K562 (cell line): ENCODE measurements around the gene YIPF5. TPM values are rescaled to one million over a fixed set of nuclear protein-coding genes. Genes with fewer than 3 reads are reported as not detected.
A peak's percentile ranks its signal among the peaks of the same experiment; 100 is the strongest.

Experiments used
- ATAC-seq: fragments of 200-7000 bp; cut with Tn5 transposase; 3 replicates; pipeline ENCODE4 v1.9.1; 2020; ENCODE audit warnings: moderate library complexity
- BruUV-seq: library from RNA; stranded (reverse); fragments of 400-500 nt; replicated peaks from 2 replicates; lab custom pipeline; 2021; lab: Mats Ljungman, UMichigan
- CTCF ChIA-PET: fragments of 300-600 bp; formaldehyde crosslinking; extraction: SDS; loops from one replicate; lab custom pipeline; 2021; ENCODE audit warnings: low intra/inter-chr PET ratio; lab: Yijun Ruan, JAX
- POLR2A ChIA-PET: fragments of 300-600, 350-650 bp; sonication (Branson Sonifier 250); formaldehyde crosslinking; extraction: SDS; loops from one replicate; lab custom pipeline; 2021; ENCODE audit warnings: antibody characterized with exemption, inconsistent platforms; lab: Yijun Ruan, JAX
- DNase-seq, 4 experiments: peaks; one replicate each; pipeline versions ENCODE4 v3.0.0 to v3.0.0-alpha.2; 2011 to 2018; ENCODE audit warnings: low spot score in 3 of 4, mixed read lengths in 3 of 4; ENCODE audit errors: extremely low read depth in 1 of 4
- FAIRE-seq: peaks from 2 replicates; lab custom pipeline; 2011; peaks lifted over from hg19 to GRCh38; lab: Jason Lieb, UNC
- H2AFZ ChIP-seq: 2 replicates; pipeline ENCODE4 v1.6.0; 2011; ENCODE audit warnings: low read depth, low read length, control low read depth, inconsistent platforms
- H3K27ac ChIP-seq: fragments of 200-600 bp; 3 replicates; pipeline ENCODE4 v1.8.0; 2011; ENCODE audit warnings: low read depth, mild to moderate bottlenecking, control low read depth, inconsistent platforms, low read length, moderate library complexity, mixed read lengths; ENCODE audit errors: extremely low read depth
- H3K27me3 ChIP-seq, 2 experiments: fragments of 300-600 bp in 1 of 2; 2 replicates in 1 of 2; 3 replicates in 1 of 2; pipeline versions ENCODE4 v1.6.0 to v1.8.0; 2011; ENCODE audit warnings: inconsistent platforms in 2 of 2, low read length in 2 of 2, mild to moderate bottlenecking in 1 of 2, mixed read lengths in 1 of 2, moderate library complexity in 1 of 2; ENCODE audit not compliant: control insufficient read depth in 2 of 2, insufficient read depth in 2 of 2
- H3K36me3 ChIP-seq: fragments of 300-600 bp; 3 replicates; pipeline ENCODE4 v1.8.0; 2011; ENCODE audit warnings: mild to moderate bottlenecking, low read length, inconsistent platforms; ENCODE audit not compliant: control insufficient read depth, insufficient read depth
- H3K4me1 ChIP-seq, 2 experiments: fragments of 200-600 bp in 1 of 2; replicated peaks in 1 of 2; 2 replicates in 1 of 2; 3 replicates in 1 of 2; pipeline versions ENCODE4 v1.5.1 to v1.8.0; 2011; ENCODE audit warnings: inconsistent platforms in 2 of 2, low read length in 2 of 2, mild to moderate bottlenecking in 1 of 2, mixed read lengths in 1 of 2, moderate library complexity in 1 of 2; ENCODE audit not compliant: control insufficient read depth in 2 of 2, insufficient read depth in 2 of 2
- H3K4me2 ChIP-seq: 2 replicates; pipeline ENCODE4 v1.6.1; 2011; ENCODE audit warnings: low read length, control low read depth, inconsistent platforms, mixed read lengths; ENCODE audit not compliant: insufficient read depth
- H3K4me3 ChIP-seq: fragments of 200-600 bp; sonication (generic), shearing (Covaris generic); 2 replicates; pipeline ENCODE4 v1.5.1; 2016; ENCODE audit warnings: control low read depth, inconsistent platforms
- H3K79me2 ChIP-seq: fragments of 200-600 bp; 3 replicates; pipeline ENCODE4 v1.8.0; 2011; ENCODE audit warnings: low read length, inconsistent platforms; ENCODE audit not compliant: control insufficient read depth, insufficient read depth
- H3K9ac ChIP-seq, 2 experiments: 2 replicates each; pipeline versions ENCODE4 v1.6.0 to v1.6.1; 2011; ENCODE audit warnings: low read depth in 2 of 2, low read length in 2 of 2, control low read depth in 1 of 2, inconsistent platforms in 1 of 2, mild to moderate bottlenecking in 1 of 2, mixed read lengths in 1 of 2; ENCODE audit not compliant: insufficient read depth in 1 of 2
- H3K9me1 ChIP-seq: one replicate; pipeline ENCODE4 v1.6.0; 2011; ENCODE audit warnings: inconsistent platforms, mild to moderate bottlenecking, low read length, moderate library complexity; ENCODE audit not compliant: control insufficient read depth, insufficient read depth
- H3K9me3 ChIP-seq: replicated peaks from 2 replicates; pipeline ENCODE4 v1.5.1; 2011; ENCODE audit warnings: low read depth, low read length, inconsistent platforms; ENCODE audit not compliant: control insufficient read depth, insufficient read depth
- H4K20me1 ChIP-seq: replicated peaks from 2 replicates; pipeline ENCODE4 v1.6.1; 2011; ENCODE audit warnings: low read length, inconsistent platforms, mixed read lengths; ENCODE audit not compliant: control insufficient read depth, insufficient read depth
- HMG20B ChIP-seq: fragments of 250-450 bp; sonication (Bioruptor Pico); IDR thresholded peaks from 2 replicates; pipeline ENCODE4 v1.5.0; 2021; ENCODE audit warnings: mild to moderate bottlenecking
- MYNN ChIP-seq, 2 experiments: sonication (generic); formaldehyde crosslinking in 1 of 2; IDR thresholded peaks; 2 replicates each; pipeline versions ENCODE4 v1.5.0 to v1.6.1; 2016 to 2020; ENCODE audit warnings: antibody characterized with exemption in 1 of 2, missing genetic modification reagents in 1 of 2
- ZNF79 ChIP-seq: fragments of 250-450 bp; sonication (Bioruptor Pico); IDR thresholded peaks from 2 replicates; pipeline ENCODE4 v1.4.0; 2020; ENCODE audit warnings: low read depth, mild to moderate bottlenecking, moderate library complexity
- WGBS: fragments of 100-300 bp; shearing (Covaris generic); methylation state at CpG from one replicate; pipeline ENCODE4 v1.1.6; 2016; ENCODE audit warnings: low coverage, mixed read lengths; ENCODE audit not compliant: insufficient coverage; ENCODE audit errors: missing lambda C conversion rate; 5-methylcytosine and 5-hydroxymethylcytosine counted together
- in situ Hi-C: fragments of 300-500 bp; cut with MboI; formaldehyde crosslinking; loops from 4 replicates; pipeline ENCODE4 v1.15.0; 2018; ENCODE audit warnings: inconsistent platforms, mixed read lengths
- intact Hi-C: fragments of 100-400 bp; cut with micrococcal nuclease; formaldehyde crosslinking; loops from 2 replicates; pipeline ENCODE4 v1.14.2; 2022
- polyA plus RNA-seq, 8 experiments: library from polyadenylated mRNA; depleted of rRNA in 4 of 8; stranded (reverse) in 5 of 8; unstranded in 3 of 8; fragments of >200 nt; fragmentation: Nextera tagmentation in 2 of 8; fragmentation: Illumina TruSeq in 1 of 8; extraction: Ambion mirVana in 2 of 8; extraction: Trizol in 1 of 8; gene quantifications; 2 replicates each; pipeline versions ENCODE4 v1.2.1 to v1.2.3, GENCODE V29; 2011 to 2014; ENCODE audit warnings: inconsistent platforms in 1 of 8, missing spikeins in 1 of 8
- total RNA-seq, 7 experiments: library from RNA; depleted of rRNA in 6 of 7; stranded (reverse); fragments of >200 nt in 6 of 7; fragmentation: Illumina TruSeq in 2 of 7; extraction: Trizol in 2 of 7; gene quantifications; 2 replicates each; pipeline versions ENCODE4 v1.2.1 to v1.2.3, GENCODE V29; 2011 to 2021; ENCODE audit warnings: low replicate concordance in 1 of 7
- TF ChIP-seq, protein P1 (sequence below): IDR thresholded peaks from 2 replicates; pipeline ENCODE4 v1.6.1; 2012; ENCODE audit warnings: low read depth, low read length, improper control_type of control experiment, borderline replicate concordance
- TF ChIP-seq, protein P2 (sequence below): fragments of 450-650 bp; IDR thresholded peaks from 2 replicates; pipeline ENCODE4 v1.6.1; 2016; ENCODE audit warnings: antibody characterized with exemption
- TF ChIP-seq, protein P3 (sequence below), 2 experiments: fragments of 450-650 bp; formaldehyde crosslinking in 1 of 2; IDR thresholded peaks; 2 replicates each; pipeline versions ENCODE4 v1.4.0 to v1.6.1; 2014 to 2020; ENCODE audit warnings: mild to moderate bottlenecking in 2 of 2, borderline replicate concordance in 1 of 2, low read depth in 1 of 2

YIPF5 gene
- total and polyA plus RNA-seq, 9 of the 15 experiments (the other 6 are each of a cell fraction or from before 2014, with no cell fraction given), result 12.1 to 52.9 (median 33.7) TPM

DNA sequence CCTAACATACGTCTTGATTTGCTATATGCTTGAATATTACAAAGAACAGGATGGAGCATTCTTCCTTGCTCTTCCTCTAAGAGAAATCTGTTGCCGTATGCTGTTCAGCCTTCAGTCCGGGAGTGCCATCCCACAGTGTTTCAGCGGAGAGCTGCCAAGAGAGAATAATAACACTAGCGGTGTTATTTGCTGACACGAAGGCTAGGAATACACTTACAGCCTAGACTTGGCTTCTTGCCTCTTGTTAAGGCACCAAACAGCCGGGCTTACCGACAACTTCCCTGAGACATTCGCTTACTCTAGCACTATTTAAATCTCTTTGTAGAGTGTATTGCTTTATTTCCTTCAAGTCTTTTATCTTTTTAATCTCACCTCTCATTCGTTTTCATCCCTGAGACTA is 31.6 kb upstream of the YIPF5 start (continued):
- TF ChIP-seq, protein P1, sequence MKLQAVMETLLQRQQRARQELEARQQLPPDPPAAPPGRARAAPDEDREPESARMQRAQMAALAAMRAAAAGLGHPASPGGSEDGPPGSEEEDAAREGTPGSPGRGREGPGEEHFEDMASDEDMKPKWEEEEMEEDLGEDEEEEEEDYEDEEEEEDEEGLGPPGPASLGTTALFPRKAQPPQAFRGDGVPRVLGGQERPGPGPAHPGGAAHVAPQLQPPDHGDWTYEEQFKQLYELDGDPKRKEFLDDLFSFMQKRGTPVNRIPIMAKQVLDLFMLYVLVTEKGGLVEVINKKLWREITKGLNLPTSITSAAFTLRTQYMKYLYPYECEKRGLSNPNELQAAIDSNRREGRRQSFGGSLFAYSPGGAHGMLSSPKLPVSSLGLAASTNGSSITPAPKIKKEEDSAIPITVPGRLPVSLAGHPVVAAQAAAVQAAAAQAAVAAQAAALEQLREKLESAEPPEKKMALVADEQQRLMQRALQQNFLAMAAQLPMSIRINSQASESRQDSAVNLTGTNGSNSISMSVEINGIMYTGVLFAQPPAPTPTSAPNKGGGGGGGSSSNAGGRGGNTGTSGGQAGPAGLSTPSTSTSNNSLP, result no peak
- TF ChIP-seq ZNF79 (CRISPR knock-in tag) (no peak), MYNN (IDR thresholded peaks at IDR 0.05) (no peak), MYNN (CRISPR knock-in tag; IDR thresholded peaks at IDR 0.05) (no peak)

DNA sequence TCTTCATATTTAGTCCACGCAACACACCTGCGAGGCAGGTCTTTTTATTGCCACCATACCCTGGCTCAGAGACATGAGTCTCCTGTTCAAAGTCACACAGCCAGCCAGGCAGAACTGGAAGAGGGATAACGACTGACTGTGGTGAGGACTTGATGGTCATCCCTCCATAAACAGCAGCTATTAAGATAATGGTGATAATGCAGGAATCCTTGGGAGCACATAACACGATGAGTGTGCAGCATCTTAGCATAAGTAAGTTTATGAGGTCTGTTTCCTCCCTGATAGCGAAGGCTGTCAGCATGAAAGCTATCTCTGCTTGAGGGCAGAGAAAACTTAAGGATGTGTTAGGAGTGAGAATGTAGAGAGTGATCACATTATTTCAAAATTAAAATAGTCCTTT is 31.1 kb upstream of the YIPF5 start:
- ChIA-PET CTCF (no interaction called here), POLR2A (no interaction called here)
- H3K27ac ChIP-seq, result no peak overlapping the region
- H3K4me2 ChIP-seq, result no peak overlapping the region
- in situ Hi-C loops (loop anchor here (25.0 kb wide), 1 partner anchor 1861 kb away; no protein-coding TSS in a partner anchor), intact Hi-C loops (loop anchor here (5.0 to 10.0 kb wide), 2 partner anchors 1033 to 1631 kb away; no protein-coding TSS in a partner anchor)
- H3K4me3 ChIP-seq, result no peak overlapping the region
- ATAC-seq (peak; percentile 27), FAIRE-seq (no peak), DNase-seq (peak in 1 of 4 experiments; percentile 7)
- no peaks in the 10 kb centered on the region for H3K36me3 ChIP-seq
- peaks cover 0 to 4% of the 10 kb centered on the region in 2 experiments; a peak in 2 of 5 replicates for H3K4me1 ChIP-seq
- H3K9me3 ChIP-seq, result no peaks in the 10 kb centered on the region
- no peaks in the 10 kb centered on the region for H4K20me1 ChIP-seq
- H3K27me3 ChIP-seq, result peaks cover 3 to 6% of the 10 kb centered on the region in 2 experiments; a peak in 2 of 5 replicates
- no TSS peak for BruUV-seq
- 0% methylated on average over 5 of the region's 5 CpGs for WGBS
- H3K9me1 ChIP-seq, result no peaks in the 10 kb centered on the region
- no peak overlapping the region for H2AFZ ChIP-seq
- no peak overlapping the region for H3K9ac ChIP-seq
- H3K79me2 ChIP-seq, result no peaks in the 10 kb centered on the region
- TF ChIP-seq, protein P2, sequence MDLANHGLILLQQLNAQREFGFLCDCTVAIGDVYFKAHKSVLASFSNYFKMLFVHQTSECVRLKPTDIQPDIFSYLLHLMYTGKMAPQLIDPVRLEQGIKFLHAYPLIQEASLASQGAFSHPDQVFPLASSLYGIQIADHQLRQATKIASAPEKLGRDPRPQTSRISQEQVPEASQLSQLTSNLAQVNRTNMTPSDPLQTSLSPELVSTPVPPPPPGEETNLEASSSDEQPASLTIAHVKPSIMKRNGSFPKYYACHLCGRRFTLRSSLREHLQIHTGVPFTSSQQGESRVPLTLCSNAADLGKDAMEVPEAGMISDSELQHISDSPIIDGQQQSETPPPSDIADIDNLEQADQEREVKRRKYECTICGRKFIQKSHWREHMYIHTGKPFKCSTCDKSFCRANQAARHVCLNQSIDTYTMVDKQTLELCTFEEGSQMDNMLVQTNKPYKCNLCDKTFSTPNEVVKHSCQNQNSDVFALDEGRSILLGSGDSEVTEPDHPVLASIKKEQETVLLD, result no peak
- no peak for TF ChIP-seq HMG20B (CRISPR knock-in tag)
- TF ChIP-seq, protein P3, sequence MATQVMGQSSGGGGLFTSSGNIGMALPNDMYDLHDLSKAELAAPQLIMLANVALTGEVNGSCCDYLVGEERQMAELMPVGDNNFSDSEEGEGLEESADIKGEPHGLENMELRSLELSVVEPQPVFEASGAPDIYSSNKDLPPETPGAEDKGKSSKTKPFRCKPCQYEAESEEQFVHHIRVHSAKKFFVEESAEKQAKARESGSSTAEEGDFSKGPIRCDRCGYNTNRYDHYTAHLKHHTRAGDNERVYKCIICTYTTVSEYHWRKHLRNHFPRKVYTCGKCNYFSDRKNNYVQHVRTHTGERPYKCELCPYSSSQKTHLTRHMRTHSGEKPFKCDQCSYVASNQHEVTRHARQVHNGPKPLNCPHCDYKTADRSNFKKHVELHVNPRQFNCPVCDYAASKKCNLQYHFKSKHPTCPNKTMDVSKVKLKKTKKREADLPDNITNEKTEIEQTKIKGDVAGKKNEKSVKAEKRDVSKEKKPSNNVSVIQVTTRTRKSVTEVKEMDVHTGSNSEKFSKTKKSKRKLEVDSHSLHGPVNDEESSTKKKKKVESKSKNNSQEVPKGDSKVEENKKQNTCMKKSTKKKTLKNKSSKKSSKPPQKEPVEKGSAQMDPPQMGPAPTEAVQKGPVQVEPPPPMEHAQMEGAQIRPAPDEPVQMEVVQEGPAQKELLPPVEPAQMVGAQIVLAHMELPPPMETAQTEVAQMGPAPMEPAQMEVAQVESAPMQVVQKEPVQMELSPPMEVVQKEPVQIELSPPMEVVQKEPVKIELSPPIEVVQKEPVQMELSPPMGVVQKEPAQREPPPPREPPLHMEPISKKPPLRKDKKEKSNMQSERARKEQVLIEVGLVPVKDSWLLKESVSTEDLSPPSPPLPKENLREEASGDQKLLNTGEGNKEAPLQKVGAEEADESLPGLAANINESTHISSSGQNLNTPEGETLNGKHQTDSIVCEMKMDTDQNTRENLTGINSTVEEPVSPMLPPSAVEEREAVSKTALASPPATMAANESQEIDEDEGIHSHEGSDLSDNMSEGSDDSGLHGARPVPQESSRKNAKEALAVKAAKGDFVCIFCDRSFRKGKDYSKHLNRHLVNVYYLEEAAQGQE (IDR thresholded peaks at IDR 0.05; ENCODE audit: borderline replicate concordance), result no peak
- TF ChIP-seq, protein P3 (CRISPR knock-in tag; IDR thresholded peaks at IDR 0.05; ENCODE audit: low read depth), result no peak
